HepG2 (cell line): ENCODE data around the gene TNPO3. TPM values are rescaled to one million over a fixed set of nuclear protein-coding genes. Genes with fewer than 3 reads are reported as not detected.

ENCODE experiments used
- GATAD1 ChIP-seq: IDR thresholded peaks from 2 replicates; pipeline ENCODE4 v1.6.1; 2016; ENCODE audit warnings: missing genetic modification reagents, missing compliant biosample characterization
- KDM3A ChIP-seq: IDR thresholded peaks from 2 replicates; pipeline ENCODE4 v1.6.1; 2018; ENCODE audit warnings: low read depth, missing compliant biosample characterization
- RORA ChIP-seq: sonication (generic); formaldehyde crosslinking; IDR thresholded peaks from 2 replicates; pipeline ENCODE4 v1.5.0; 2020; ENCODE audit warnings: mild to moderate bottlenecking, missing genetic modification reagents, moderate library complexity
- SRF ChIP-seq: IDR thresholded peaks from 2 replicates; pipeline ENCODE4 v1.6.1; 2011; ENCODE audit warnings: mild to moderate bottlenecking, low read depth, low read length, moderate library complexity
- ZBTB8A ChIP-seq: sonication (generic); formaldehyde crosslinking; IDR thresholded peaks from 2 replicates; pipeline ENCODE4 v1.4.0; 2020; ENCODE audit warnings: mild to moderate bottlenecking, low read depth, missing genetic modification reagents, borderline replicate concordance
- ZNF317 ChIP-seq: sonication (generic); formaldehyde crosslinking; IDR thresholded peaks from 2 replicates; pipeline ENCODE4 v1.5.0; 2020; ENCODE audit warnings: mild to moderate bottlenecking, missing genetic modification reagents
- ZNF775 ChIP-seq: sonication (generic); formaldehyde crosslinking; IDR thresholded peaks from 2 replicates; pipeline ENCODE4 v1.4.0; 2020; ENCODE audit warnings: missing genetic modification reagents, mild to moderate bottlenecking, moderate library complexity, borderline replicate concordance
- polyA plus RNA-seq, 8 experiments: library from polyadenylated mRNA; depleted of rRNA in 3 of 8; stranded (reverse) in 7 of 8; unstranded in 1 of 8; fragments of >200 nt; fragmentation: Illumina TruSeq in 4 of 8; extraction: Trizol in 4 of 8; gene quantifications; 2 replicates each; pipeline versions ENCODE4 v1.2.1 to v1.2.3, GENCODE V29; 2011 to 2016; ENCODE audit warnings: low read depth in 4 of 8, missing spikeins in 1 of 8, mixed read lengths in 1 of 8; ENCODE audit not compliant: insufficient read depth in 1 of 8
- total RNA-seq, 5 experiments: library from RNA; depleted of rRNA; stranded (reverse); fragments of >200 nt; fragmentation: Illumina TruSeq; extraction: Trizol; gene quantifications; 2 replicates each; pipeline ENCODE4 v1.2.3, GENCODE V29; 2016; ENCODE audit warnings: low read depth in 1 of 5
- TF ChIP-seq, protein P1 (sequence below): IDR thresholded peaks from 2 replicates; pipeline ENCODE4 v1.6.1; 2012; ENCODE audit warnings: low read depth, low read length, improper control_type of control experiment
- TF ChIP-seq, protein P2 (sequence below), 2 experiments: sonication (generic) in 1 of 2; formaldehyde crosslinking in 1 of 2; IDR thresholded peaks; 2 replicates each; pipeline versions ENCODE4 v1.5.1 to v1.6.1; 2011 to 2020; ENCODE audit warnings: borderline replicate concordance in 1 of 2, low read depth in 1 of 2, low read length in 1 of 2, mild to moderate bottlenecking in 1 of 2, missing genetic modification reagents in 1 of 2, moderate library complexity in 1 of 2
- TF ChIP-seq, protein P3 (sequence below): sonication (generic); formaldehyde crosslinking; IDR thresholded peaks from 2 replicates; pipeline ENCODE4 v1.4.0; 2020; ENCODE audit warnings: mild to moderate bottlenecking, missing genetic modification reagents
- TF ChIP-seq, protein P4 (sequence below): sonication (generic); formaldehyde crosslinking; IDR thresholded peaks from 2 replicates; pipeline ENCODE4 v1.5.1; 2020; ENCODE audit warnings: mild to moderate bottlenecking, missing genetic modification reagents, moderate library complexity
- TF ChIP-seq, protein P5 (sequence below): sonication (generic); formaldehyde crosslinking; IDR thresholded peaks from 2 replicates; pipeline ENCODE4 v1.5.1; 2020; ENCODE audit warnings: missing genetic modification reagents, mild to moderate bottlenecking, borderline replicate concordance
- TF ChIP-seq, protein P6 (sequence below): sonication (generic); formaldehyde crosslinking; IDR thresholded peaks from 2 replicates; pipeline ENCODE4 v1.8.0; 2022; ENCODE audit warnings: low read depth, missing genetic modification reagents

Gene TNPO3
- total and polyA plus RNA-seq, 2 of the 13 experiments (the other 11 are each of a cell fraction or from before 2014, with no cell fraction given), result 23.8 to 44.6 TPM

DNA sequence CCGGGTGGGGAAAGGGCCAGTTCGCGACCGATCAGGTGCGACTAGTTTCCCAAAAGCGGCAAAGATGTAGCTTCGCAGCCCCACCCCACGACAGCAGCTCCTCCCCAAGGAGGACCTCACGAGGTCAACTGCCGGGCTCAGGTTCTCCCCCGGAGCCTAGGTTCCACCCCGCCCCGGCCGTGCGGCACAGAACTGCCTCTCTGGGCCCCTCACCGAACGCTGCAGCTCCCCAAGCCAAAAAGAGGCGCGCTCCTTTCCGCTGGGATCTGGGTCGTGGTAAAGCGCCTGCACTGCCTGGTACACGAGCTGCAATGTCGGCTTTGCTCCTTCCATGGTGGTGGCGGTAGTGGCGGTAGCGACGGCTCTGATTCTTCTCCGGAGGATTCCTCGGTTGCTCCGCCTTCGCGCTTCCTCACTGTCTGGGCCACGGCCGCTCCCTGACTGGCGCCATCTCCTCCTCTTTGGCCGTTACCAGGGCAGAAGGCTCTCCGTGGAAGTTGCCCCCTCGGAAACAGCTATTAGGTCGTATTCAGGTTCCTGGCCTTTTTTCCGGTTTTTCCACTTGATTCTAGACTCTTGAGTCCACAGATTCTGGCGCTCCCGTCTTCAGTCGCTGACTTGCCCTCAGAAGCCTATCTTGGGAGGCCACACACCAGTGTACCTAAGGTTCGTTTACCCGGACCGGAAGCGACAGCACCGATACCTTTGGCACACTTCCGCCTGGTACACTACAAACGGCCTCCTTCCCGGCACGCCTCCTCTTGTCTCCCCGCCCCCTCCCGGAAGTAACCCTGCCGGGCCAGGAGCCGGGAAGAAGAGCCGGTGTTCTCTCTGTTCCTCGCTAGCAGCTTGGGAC lies at the start of gene TNPO3 (continued):
- TF ChIP-seq, protein P1, sequence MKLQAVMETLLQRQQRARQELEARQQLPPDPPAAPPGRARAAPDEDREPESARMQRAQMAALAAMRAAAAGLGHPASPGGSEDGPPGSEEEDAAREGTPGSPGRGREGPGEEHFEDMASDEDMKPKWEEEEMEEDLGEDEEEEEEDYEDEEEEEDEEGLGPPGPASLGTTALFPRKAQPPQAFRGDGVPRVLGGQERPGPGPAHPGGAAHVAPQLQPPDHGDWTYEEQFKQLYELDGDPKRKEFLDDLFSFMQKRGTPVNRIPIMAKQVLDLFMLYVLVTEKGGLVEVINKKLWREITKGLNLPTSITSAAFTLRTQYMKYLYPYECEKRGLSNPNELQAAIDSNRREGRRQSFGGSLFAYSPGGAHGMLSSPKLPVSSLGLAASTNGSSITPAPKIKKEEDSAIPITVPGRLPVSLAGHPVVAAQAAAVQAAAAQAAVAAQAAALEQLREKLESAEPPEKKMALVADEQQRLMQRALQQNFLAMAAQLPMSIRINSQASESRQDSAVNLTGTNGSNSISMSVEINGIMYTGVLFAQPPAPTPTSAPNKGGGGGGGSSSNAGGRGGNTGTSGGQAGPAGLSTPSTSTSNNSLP, result no peak
- TF ChIP-seq, protein P2, sequence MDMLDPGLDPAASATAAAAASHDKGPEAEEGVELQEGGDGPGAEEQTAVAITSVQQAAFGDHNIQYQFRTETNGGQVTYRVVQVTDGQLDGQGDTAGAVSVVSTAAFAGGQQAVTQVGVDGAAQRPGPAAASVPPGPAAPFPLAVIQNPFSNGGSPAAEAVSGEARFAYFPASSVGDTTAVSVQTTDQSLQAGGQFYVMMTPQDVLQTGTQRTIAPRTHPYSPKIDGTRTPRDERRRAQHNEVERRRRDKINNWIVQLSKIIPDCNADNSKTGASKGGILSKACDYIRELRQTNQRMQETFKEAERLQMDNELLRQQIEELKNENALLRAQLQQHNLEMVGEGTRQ (IDR thresholded peaks at IDR 0.05; ENCODE audit: low read depth, low read length), result no peak
- TF ChIP-seq, protein P2 (CRISPR knock-in tag; IDR thresholded peaks at IDR 0.05; ENCODE audit: borderline replicate concordance), result no peak
- TF ChIP-seq, protein P3, sequence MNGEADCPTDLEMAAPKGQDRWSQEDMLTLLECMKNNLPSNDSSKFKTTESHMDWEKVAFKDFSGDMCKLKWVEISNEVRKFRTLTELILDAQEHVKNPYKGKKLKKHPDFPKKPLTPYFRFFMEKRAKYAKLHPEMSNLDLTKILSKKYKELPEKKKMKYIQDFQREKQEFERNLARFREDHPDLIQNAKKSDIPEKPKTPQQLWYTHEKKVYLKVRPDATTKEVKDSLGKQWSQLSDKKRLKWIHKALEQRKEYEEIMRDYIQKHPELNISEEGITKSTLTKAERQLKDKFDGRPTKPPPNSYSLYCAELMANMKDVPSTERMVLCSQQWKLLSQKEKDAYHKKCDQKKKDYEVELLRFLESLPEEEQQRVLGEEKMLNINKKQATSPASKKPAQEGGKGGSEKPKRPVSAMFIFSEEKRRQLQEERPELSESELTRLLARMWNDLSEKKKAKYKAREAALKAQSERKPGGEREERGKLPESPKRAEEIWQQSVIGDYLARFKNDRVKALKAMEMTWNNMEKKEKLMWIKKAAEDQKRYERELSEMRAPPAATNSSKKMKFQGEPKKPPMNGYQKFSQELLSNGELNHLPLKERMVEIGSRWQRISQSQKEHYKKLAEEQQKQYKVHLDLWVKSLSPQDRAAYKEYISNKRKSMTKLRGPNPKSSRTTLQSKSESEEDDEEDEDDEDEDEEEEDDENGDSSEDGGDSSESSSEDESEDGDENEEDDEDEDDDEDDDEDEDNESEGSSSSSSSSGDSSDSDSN (CRISPR knock-in tag), result peak; percentile 92
- TF ChIP-seq ZNF317 (peak; percentile 21), KDM3A (peak; percentile 75; the same call in 1 of the 2 replicates), RORA (CRISPR knock-in tag) (no peak), ZNF775 (CRISPR knock-in tag) (peak; percentile 42; the same call in 1 of the 2 replicates), GATAD1 (CRISPR knock-in tag) (peak; percentile 93), ZBTB8A (CRISPR knock-in tag) (no peak; the same call in 1 of the 2 replicates), SRF (no peak)
- TF ChIP-seq, protein P4, sequence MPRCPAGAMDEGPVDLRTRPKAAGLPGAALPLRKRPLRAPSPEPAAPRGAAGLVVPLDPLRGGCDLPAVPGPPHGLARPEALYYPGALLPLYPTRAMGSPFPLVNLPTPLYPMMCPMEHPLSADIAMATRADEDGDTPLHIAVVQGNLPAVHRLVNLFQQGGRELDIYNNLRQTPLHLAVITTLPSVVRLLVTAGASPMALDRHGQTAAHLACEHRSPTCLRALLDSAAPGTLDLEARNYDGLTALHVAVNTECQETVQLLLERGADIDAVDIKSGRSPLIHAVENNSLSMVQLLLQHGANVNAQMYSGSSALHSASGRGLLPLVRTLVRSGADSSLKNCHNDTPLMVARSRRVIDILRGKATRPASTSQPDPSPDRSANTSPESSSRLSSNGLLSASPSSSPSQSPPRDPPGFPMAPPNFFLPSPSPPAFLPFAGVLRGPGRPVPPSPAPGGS (CRISPR knock-in tag), result no peak
- TF ChIP-seq, protein P5, sequence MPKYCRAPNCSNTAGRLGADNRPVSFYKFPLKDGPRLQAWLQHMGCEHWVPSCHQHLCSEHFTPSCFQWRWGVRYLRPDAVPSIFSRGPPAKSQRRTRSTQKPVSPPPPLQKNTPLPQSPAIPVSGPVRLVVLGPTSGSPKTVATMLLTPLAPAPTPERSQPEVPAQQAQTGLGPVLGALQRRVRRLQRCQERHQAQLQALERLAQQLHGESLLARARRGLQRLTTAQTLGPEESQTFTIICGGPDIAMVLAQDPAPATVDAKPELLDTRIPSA, result peak; percentile 84; the same call in 1 of the 2 replicates
- TF ChIP-seq, protein P6, sequence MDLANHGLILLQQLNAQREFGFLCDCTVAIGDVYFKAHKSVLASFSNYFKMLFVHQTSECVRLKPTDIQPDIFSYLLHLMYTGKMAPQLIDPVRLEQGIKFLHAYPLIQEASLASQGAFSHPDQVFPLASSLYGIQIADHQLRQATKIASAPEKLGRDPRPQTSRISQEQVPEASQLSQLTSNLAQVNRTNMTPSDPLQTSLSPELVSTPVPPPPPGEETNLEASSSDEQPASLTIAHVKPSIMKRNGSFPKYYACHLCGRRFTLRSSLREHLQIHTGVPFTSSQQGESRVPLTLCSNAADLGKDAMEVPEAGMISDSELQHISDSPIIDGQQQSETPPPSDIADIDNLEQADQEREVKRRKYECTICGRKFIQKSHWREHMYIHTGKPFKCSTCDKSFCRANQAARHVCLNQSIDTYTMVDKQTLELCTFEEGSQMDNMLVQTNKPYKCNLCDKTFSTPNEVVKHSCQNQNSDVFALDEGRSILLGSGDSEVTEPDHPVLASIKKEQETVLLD (CRISPR knock-in tag), result peak; percentile 47; the same call in 1 of the 2 replicates
